PC-9 (cell line): ENCODE results near the gene FIGN. TPM values are rescaled to one million over a fixed set of nuclear protein-coding genes. Genes with fewer than 3 reads are reported as not detected.

ENCODE experiments used
- BruUV-seq: library from RNA; stranded (reverse); fragments of 400-500 nt; replicated peaks from 2 replicates; lab custom pipeline; 2021; lab: Mats Ljungman, UMichigan
- CTCF ChIA-PET: fragments of 300-600 bp; sonication (Branson Sonifier 250); formaldehyde crosslinking; loops from one replicate; lab custom pipeline; 2022; ENCODE audit warnings: antibody characterized with exemption; lab: Charles Lee
- POLR2A ChIA-PET: fragments of 300-600 bp; sonication (Branson Sonifier 250); formaldehyde crosslinking; loops from one replicate; lab custom pipeline; 2022; ENCODE audit warnings: antibody characterized with exemption; ENCODE audit not compliant: unreplicated experiment; lab: Charles Lee
- DNase-seq, 2 experiments: peaks; one replicate each; pipeline versions ENCODE4 v3.0.0 to v3.0.0-alpha.2; 2015 to 2022; ENCODE audit warnings: mixed read lengths in 1 of 2
- H2AFZ ChIP-seq: fragments of 200-600 bp; sonication (generic); 2 replicates; pipeline ENCODE4 v1.8.1; 2017; ENCODE audit warnings: antibody characterized with exemption
- H3F3A ChIP-seq: fragments of 200-600 bp; sonication (generic); 2 replicates; pipeline ENCODE4 v1.8.1; 2017; ENCODE audit warnings: antibody characterized with exemption, mild to moderate bottlenecking, low read depth; ENCODE audit not compliant: insufficient read depth
- H3K27ac ChIP-seq: fragments of 200-600 bp; sonication (generic); 2 replicates; pipeline ENCODE4 v1.6.1; 2016; ENCODE audit warnings: mixed run types
- H3K27me3 ChIP-seq: fragments of 200-600 bp; sonication (generic); 2 replicates; pipeline ENCODE4 v1.6.1; 2016; ENCODE audit warnings: low read depth, mixed run types; ENCODE audit not compliant: insufficient read depth
- H3K36me3 ChIP-seq: fragments of 200-600 bp; sonication (generic); 2 replicates; pipeline ENCODE4 v1.6.1; 2016; ENCODE audit warnings: low read depth, mixed run types
- H3K4me1 ChIP-seq: fragments of 200-600 bp; sonication (generic); replicated peaks from 2 replicates; pipeline ENCODE4 v1.6.1; 2016; ENCODE audit warnings: mixed run types; ENCODE audit not compliant: insufficient read depth
- H3K4me2 ChIP-seq: fragments of 200-600 bp; sonication (generic); 2 replicates; pipeline ENCODE4 v1.6.1; 2017; ENCODE audit warnings: mixed run types
- H3K4me3 ChIP-seq: fragments of 200-600 bp; sonication (generic); 2 replicates; pipeline ENCODE4 v1.6.1; 2016; ENCODE audit warnings: mixed run types
- H3K79me2 ChIP-seq: fragments of 200-600 bp; sonication (generic); 2 replicates; pipeline ENCODE4 v1.6.1; 2017; ENCODE audit warnings: low read depth, mixed run types
- H3K9me2 ChIP-seq: fragments of 200-600 bp; sonication (generic); 2 replicates; pipeline ENCODE4 v1.8.1; 2017; ENCODE audit warnings: mild to moderate bottlenecking; ENCODE audit not compliant: insufficient read depth
- H3K9me3 ChIP-seq: fragments of 200-600 bp; sonication (generic); 2 replicates; pipeline ENCODE4 v1.8.1; 2016; ENCODE audit warnings: low read depth; ENCODE audit not compliant: insufficient read depth
- H4K20me1 ChIP-seq: fragments of 200-600 bp; sonication (generic); 2 replicates; pipeline ENCODE4 v1.8.1; 2017; ENCODE audit not compliant: insufficient read depth
- CTCF ChIP-seq: fragments of 200-600 bp; sonication (generic); conservative IDR thresholded peaks from 2 replicates; pipeline ENCODE4 v1.6.1; 2017; ENCODE audit warnings: mixed run types, antibody characterized with exemption, mild to moderate bottlenecking, moderate library complexity
- EZH2 ChIP-seq: fragments of 200-600 bp; sonication (generic); IDR thresholded peaks from 2 replicates; pipeline ENCODE4 v1.8.0; 2017; ENCODE audit warnings: antibody characterized with exemption, low read depth
- intact Hi-C: fragments of 100-400 bp; cut with micrococcal nuclease; formaldehyde crosslinking; loops from one replicate; pipeline ENCODE4 v1.10.0; 2022; ENCODE audit not compliant: unreplicated experiment
- total RNA-seq: library from RNA; stranded (reverse); gene quantifications from 2 replicates; pipeline ENCODE4 v1.2.3, GENCODE V29; 2021

Gene FIGN
- total RNA-seq, 1 experiment from 2014 or later, result 7.4 TPM

GRCh38 chr2:163713534-163714311 lies 22.1 kb downstream of the FIGN start:
- H3K27ac ChIP-seq, result no peak overlapping the region
- DNase-seq, result no peak
- no peaks in the 10 kb centered on the region for H3K4me1 ChIP-seq
- no peaks in the 10 kb centered on the region for H4K20me1 ChIP-seq
- H2AFZ ChIP-seq, result no peak overlapping the region
- no peaks in the 10 kb centered on the region for H3K9me2 ChIP-seq
- no peaks in the 10 kb centered on the region for H3K27me3 ChIP-seq
- CTCF ChIA-PET, result no interaction called here
- H3K4me2 ChIP-seq, result no peak overlapping the region
- no peaks in the 10 kb centered on the region for H3K79me2 ChIP-seq
- intact Hi-C loops, result no loop called here
- H3F3A ChIP-seq, result no peaks in the 10 kb centered on the region
- H3K4me3 ChIP-seq, result no peak overlapping the region
- H3K36me3 ChIP-seq, result no peaks in the 10 kb centered on the region
- no peak for TF ChIP-seq EZH2
- no TSS peak for BruUV-seq
- no peaks in the 10 kb centered on the region for H3K9me3 ChIP-seq
- POLR2A ChIA-PET, result no interaction called here

GRCh38 chr2:163711699-163712098 lies 24.1 kb downstream of the FIGN start:
- Histone ChIP-seq H3K4me3 (no peak overlapping the region), H3K9me3 (no peaks in the 10 kb centered on the region), H3K27ac (no peak overlapping the region), H3K9me2 (no peaks in the 10 kb centered on the region), H3F3A (no peaks in the 10 kb centered on the region), H4K20me1 (no peaks in the 10 kb centered on the region), H3K79me2 (no peaks in the 10 kb centered on the region), H3K4me1 (no peaks in the 10 kb centered on the region), H2AFZ (no peak overlapping the region), H3K36me3 (no peaks in the 10 kb centered on the region), H3K4me2 (no peak overlapping the region), H3K27me3 (no peaks in the 10 kb centered on the region)
- TF ChIP-seq CTCF (no peak), EZH2 (no peak)
- DNase-seq, result no peak
- ChIA-PET POLR2A (no interaction called here), CTCF (interaction anchor here (0.6 kb wide), 1 partner anchor 22 kb away, joined by 3 read pairs; no protein-coding TSS in a partner anchor)
- BruUV-seq, result no TSS peak
- intact Hi-C loops, result no loop called here

GRCh38 chr2:163711258-163711657 lies 24.6 kb downstream of the FIGN start:
- Histone ChIP-seq H3K4me2 (no peak overlapping the region), H3K27me3 (no peaks in the 10 kb centered on the region), H3K79me2 (no peaks in the 10 kb centered on the region), H3K9me2 (no peaks in the 10 kb centered on the region), H3K4me3 (no peak overlapping the region), H3K9me3 (no peaks in the 10 kb centered on the region), H3K27ac (no peak overlapping the region), H3K36me3 (no peaks in the 10 kb centered on the region), H3K4me1 (no peaks in the 10 kb centered on the region), H2AFZ (no peak overlapping the region), H4K20me1 (no peaks in the 10 kb centered on the region), H3F3A (no peaks in the 10 kb centered on the region)
- DNase-seq, result no peak
- no peak for TF ChIP-seq EZH2
- ChIA-PET CTCF (no interaction called here), POLR2A (no interaction called here)
- intact Hi-C loops, result no loop called here
- no TSS peak for BruUV-seq

GRCh38 chr2:163709270-163709669 lies 26.5 kb downstream of the FIGN start:
- Histone ChIP-seq H3K27ac (no peak overlapping the region), H2AFZ (no peak overlapping the region), H3K4me2 (no peak overlapping the region), H3K79me2 (no peaks in the 10 kb centered on the region), H4K20me1 (no peaks in the 10 kb centered on the region), H3K9me3 (no peaks in the 10 kb centered on the region), H3K27me3 (no peaks in the 10 kb centered on the region), H3K9me2 (no peaks in the 10 kb centered on the region), H3F3A (no peaks in the 10 kb centered on the region), H3K4me1 (no peaks in the 10 kb centered on the region), H3K4me3 (no peak overlapping the region), H3K36me3 (no peaks in the 10 kb centered on the region)
- DNase-seq, result no peak
- ChIA-PET POLR2A (no interaction called here), CTCF (no interaction called here)
- no peak for TF ChIP-seq CTCF
- TF ChIP-seq EZH2, result no peak
- BruUV-seq, result no TSS peak
- intact Hi-C loops, result no loop called here
